GM21529 (cell line): ENCODE results near the gene LMO2.

ENCODE experiments used
- ATAC-seq: cut with Tn5 transposase; IDR thresholded peaks from one replicate; pipeline ENCODE4 v1.9.1; 2021; ENCODE audit not compliant: unreplicated experiment

LMO2 gene

DNA sequence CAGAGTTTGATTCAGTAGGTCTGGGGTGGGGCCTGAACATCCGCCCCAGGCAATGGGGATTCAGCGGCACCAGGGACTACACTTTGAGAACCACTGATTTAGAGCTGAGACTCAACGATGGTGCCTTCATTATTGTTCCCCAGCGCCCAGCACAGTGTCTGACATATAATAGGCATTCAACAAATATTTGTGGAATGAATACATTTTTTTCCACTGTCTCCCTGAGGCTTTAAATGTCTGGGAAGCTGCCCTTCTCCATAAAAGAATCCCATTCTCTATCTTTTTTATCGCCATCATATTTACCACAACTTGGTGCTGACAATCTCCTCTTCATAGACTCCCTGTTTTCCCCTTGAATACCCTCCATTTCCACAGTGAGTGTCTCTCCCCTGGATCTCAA, 23.6 kb upstream of the LMO2 start:
- ATAC-seq = no peak

DNA sequence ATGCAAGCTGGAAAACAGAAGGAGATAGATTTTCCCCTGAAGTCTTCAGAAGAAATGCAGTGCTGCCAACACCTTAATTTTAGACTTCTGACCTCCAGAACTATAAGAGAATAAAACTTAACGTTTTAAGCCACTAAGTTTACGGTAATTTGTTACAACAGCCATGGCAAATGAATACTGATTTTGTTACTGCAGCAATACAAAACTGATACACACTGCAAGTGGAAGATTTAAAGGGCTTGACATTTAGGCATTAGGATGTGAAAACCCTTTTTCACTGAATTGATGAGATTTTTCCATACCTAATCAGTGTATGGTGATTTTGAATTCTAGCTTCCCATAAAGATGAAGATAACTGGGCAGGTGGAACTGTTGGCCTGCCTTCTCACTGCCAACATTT, 22.1 kb upstream of the LMO2 start:
- ATAC-seq = no peak

DNA sequence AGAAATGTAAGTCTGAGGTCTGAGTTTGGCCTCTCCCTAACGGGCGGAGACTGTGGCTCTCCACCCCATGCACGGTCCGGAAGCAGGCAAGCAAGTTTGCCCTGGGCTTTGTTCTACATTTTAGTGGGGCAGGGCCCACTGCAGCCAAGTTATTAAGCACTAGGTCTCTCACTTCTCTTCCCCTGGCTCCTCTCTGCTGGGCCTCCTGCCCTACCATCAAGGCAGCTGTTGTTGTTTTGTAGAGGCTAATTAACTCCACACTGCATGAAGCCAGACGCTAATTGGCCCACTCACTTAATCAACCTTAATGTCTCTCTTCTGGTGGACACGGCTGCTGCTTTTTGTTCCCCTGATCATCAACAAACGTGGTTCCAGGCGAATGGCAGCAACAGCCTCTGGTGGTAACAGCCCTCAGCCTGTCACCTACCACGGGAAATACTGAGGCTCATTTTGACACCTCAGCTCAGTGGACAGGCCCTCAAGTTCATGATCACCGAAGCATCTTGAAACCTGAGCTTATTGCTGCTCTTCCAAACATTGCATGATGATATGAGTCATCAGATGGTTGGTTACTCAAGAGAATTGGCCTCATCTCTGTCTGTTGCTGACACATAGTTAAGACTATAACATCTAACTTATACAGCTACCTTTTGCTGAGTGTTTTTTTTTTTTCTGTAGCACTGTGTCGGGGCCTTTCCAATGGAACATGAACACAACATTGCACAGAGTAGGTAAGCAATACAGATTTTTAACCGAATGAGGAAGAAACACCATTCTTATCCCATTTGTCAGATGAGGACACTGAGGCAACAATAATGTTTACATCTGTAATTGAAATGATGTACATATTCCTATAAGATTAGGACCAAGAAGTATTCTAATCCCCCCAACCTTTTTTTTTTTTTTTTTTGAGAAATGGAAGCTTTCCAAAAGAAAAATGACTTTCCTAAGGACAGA, 20.8 kb upstream of the LMO2 start:
- ATAC-seq = peak; percentile 92

DNA sequence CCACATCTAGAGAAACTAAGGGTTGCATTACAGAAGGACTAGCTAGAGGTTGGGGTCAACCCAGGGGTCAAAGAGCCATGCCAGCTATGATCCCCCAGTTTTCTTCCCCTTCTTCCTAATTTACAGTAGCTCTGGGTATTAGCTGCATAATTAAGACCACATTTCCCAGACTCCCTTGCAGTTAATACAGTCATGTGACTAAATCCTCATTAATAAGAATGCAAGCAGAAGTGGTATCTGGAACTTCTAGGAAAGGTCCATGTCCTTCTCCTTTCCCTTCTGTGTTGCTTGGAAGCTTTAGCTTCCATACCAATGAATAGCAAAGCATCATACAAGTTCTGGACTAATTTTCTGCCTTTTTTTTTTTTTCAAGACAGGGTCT, 19.1 kb upstream of the LMO2 start:
- ATAC-seq = no peak

DNA sequence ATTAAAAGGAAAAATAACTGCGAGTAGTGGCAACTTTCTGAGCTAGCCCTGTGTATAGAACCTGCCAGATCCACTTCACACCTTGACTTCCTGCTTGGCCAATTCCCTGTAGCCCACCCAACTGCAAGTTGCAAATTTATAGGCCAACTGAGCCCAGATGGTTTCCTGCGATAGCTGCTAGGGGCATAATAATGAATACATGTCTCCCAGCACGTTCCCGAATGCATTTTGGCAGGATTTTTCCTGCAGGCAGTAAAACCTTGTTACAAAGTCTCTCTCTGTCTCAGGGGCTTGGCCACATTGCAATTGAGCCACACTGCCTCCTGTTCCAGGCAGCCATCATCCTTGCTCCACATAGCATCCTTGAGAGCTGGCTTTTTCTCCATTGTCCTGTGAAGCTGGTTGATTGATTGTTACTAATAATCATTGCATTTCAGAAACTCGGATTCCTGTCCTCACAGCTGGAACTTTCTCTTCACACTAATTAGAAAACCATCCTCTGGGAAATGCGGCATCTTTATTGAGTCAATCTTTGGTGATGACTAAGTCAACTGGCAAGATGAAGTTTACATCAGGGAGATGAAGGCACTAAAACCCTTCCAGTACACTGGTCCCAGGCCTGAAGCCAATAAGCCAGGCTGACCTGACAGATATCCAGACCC, 18.6 kb upstream of the LMO2 start:
- ATAC-seq = no peak

DNA sequence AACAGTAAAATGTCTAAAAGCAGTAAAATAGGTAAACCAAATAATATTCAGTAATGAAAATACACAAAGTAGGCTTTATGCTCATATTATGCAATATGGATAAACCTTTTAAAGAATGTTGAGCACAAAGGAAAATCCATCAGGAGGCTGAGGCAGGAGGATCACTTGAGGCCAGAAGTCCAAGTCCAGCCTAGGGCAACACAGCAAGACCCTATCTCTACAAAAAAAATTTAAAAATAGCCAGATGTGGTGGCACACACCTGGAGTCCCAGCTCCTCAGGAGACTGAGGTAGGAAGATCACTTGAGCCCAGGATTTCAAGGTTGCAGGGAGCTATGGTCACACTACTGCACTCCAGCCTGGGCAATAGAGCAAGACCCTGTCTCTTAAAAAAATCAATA, 17.7 kb upstream of the LMO2 start:
- no peak for ATAC-seq

DNA sequence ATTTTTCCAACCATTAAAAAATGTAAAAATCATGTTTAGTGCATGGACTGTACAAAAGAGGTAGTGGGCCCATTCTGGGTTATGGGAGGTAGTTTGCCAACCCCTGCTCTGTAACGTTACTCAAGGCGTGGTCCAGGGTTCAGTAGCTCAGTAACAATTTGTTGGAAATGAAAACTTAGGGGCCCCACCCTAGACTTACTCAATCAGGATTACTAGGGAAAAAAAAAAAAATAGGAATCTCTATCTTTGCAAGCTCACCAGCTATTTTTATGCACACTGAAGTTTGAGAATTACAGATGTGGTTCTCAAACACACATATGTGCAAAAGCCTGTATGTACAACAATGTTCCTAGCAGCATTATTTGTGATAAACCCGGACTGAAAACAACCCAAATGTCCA, 17.3 kb upstream of the LMO2 start:
- ATAC-seq = no peak

DNA sequence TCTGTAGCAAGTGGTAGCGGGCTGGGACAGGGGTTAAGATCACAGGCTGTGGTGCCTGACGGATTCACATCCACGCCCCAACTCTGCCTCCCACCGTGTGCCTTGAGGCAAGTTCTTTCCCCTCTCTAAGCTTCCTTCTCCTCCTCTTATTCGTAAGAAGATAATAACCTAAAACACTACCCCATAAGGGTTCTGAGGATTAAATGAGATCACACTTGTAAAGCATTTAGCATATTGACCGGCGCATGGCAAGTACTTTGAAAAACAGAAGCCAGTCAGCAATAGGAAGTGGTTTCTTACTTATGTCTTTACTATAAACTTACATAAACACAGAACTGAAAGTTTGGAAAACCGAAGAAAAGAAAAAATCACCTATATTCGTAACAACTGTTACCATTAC, 15.5 kb upstream of the LMO2 start:
- ATAC-seq = no peak

DNA sequence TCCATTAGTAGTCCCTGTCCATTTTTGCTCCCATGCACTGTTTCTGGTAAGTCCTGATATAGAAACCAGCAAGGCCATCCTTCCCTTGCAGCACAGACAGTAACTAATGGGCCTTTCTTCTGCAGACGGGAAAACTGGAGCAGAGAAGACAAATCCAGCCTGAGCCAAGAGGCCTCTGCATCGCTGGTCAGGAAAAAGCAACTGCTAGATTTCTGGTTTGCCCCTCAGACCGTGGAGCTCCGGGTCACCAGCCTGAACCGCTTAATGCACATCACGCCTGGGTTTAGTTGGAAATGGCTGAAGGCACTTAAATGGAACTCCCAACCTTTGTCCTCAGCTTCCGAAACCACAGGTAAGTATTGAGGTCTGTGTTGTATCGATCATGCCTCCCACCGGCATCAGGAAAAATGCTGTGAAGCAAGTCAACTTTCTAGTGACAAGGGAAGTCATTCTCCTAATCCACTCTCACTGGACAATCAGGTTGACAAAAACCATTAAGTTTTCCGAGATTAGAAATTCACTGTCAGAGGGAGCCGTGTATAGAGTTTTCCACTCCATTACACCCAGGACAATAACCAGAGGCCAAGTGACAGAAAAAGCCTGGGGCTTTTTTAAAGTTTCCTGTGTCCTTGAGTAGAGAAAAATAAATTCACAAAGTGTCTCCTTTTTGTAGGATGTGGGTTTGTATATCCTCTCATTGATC, 14.8 kb upstream of the LMO2 start:
- no peak for ATAC-seq

DNA sequence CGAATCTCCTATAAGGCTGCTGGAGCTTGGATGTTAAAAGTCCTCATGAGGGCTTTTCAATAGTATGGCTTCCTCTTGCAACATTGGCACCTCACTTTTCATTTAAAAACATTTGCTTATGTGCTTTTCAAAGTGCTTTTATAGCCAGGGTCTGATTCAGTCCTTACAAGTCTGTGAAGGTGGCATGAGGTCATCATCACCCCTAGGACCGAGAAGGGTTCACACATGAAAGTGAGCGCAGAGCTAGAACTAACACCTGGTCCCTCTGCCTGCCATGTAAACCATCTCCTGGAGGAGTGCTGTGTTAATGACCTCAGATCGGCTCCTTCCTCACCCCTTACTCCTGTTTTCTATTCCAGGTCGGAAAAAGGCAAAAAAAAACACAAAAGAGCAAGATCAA, 12.2 kb upstream of the LMO2 start:
- ATAC-seq = no peak

DNA sequence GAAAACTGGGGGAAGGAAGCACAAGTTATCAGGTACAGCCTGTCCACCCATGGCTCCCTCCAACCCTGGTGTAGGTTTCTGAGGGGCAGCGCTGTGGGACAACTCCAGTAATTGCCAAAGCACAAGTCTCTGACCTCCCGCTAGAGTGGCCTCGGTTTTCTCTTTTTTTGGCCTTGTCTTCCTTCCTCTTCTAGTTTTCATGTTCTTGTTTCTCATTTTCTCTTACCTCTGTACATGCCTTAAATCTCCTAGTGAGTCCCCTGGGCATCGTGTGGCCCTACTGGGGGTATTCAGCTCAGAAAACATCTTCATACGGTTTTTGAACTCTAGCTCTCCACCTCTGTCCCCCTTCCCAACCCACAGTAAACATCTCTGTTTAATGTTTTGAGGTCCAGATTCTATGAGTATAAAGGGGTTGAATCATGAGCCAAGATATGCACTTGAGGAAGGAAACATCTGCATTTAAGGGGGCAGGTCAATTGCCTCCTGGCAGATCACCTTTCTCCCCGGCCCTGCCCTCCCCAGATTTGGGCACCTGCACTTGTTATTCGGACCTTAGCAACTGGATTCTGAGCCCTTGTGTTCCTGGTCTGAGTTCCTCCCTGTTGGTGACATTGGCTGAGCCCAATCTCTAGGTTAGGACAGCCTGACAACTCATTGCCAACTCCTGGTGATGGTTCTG, 8.4 kb upstream of the LMO2 start:
- peak; percentile 47 for ATAC-seq

DNA sequence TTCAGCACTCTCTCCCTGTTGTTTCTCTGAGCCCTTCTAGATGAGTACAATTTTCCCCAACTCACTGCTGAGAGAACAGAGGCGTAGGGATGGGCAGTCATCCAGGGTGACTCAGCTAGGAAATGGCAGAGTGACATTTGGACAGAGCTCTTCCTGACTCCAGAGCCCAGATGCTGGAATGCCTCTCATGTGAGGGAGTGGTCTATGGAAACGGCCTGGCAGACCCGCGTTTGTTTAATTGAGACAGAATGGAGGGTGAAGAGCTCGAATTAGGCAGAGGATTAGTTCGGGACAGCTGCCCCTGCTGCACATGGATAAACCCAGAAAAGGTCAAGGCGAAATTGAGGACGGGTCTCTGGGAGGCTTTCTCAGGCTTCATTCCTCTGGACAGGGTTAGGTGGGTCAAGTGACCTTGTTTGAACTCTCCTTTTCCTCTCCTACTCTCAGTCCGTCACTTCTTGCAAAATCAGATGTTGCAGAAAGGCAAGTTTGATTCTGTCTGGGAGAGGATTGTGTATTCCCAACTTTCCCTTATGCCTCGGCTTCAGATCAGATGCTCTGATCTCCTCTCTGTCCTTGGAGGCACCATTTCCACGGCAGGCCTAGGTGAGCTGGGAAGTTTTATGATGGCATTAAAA, 7.6 kb upstream of the LMO2 start:
- no peak for ATAC-seq

DNA sequence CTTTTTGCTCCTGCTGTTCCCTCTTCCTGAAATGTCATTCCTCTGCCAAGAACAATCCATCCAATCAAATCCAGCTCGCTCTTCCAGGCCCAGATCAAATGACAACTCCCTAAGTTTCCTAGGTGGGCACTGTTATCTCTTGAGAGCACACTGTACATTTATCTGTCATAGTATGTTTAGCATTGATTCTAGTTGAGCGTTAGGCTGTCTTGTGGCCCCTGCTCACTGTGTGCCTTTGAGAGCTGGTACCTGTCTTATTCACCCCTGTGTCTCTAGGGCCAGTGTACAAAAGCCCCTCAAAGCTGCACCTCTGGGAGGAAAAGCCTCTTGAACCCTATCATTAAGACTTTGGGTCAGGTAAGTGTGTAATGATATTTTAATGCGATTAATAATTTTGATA, 7.1 kb upstream of the LMO2 start:
- ATAC-seq = no peak

DNA sequence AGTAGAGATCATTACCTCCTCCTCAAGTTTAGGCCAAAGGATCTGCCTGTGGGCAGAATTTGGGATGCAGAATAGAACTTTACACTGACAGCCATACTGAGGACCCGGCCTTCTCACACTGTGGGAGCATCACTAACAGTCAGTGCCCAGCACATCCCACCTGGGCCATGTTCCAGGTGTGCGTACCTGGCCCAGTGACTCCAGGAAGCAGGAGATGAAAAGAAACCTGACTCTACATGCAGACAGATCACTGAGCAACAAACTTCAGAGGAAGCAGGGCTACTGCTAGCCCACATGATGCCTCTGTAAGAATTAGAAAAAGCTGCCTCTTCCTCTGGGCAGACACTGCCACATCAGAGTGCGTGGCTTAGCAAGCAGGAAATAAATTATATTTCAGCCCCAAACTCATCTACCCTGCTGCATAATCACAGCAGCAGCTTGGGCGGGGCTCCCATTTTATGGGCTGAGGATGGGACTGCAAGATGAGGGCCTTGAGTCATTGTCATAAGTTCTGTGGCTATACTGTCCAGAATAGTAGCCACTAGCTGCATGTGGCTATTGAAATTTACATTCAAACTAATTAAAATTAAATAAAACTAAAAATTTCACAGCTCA, 6.0 kb upstream of the LMO2 start:
- ATAC-seq = no peak

DNA sequence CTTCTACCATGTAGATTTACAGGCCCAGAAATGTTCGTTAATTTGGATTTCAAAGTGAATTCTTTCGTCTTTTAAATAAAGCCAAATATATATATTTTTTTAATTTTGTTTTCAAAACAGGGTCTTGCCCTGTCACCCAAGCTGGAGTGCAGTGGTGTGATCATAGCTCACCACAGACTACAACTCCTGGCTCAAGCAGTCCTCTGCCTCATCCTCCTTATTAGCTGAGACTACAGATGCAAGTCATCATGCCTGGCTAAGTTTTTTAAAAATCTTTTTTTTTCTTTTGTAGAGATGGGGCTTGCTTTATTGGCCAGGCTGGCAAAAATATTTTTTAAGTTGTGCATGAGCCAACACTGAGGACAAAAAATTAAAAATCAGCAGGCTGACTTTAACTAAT, 5.0 kb upstream of the LMO2 start:
- no peak for ATAC-seq

DNA sequence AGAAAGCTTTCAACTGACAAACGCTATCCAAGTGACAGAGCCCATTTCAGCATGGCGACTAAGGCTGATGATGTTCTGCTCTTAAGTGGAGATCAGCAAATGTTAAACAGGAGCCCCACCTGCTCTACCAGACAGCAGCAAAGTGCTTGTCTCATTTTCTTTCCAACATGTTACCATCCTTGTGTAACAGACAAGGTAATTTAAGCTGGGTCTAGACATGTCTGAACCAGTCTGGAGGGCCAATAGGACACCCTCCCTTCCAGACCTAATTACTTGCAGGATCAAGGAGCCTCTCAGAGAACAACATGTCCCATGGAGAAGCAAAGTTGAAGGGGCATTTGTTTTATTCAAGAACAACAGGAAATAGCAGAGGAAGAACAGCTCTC, 3.9 kb upstream of the LMO2 start:
- no peak for ATAC-seq

DNA sequence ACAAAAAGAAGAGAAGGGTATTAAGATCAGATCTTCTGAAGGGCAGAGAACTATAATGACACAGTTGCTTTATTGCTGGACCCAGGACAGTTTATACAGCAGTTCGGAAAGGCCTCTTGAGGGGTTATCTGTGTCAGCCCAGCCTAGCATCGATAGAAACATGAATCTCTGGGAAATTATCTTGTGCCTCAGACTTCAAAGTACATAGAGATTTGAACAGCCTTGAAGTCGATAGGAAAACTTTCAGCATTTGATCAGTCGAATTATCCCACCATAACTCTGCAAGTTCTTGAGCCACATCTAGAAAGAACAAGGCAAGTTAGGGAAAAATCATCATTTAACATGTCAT, 2.5 kb upstream of the LMO2 start:
- ATAC-seq = no peak

DNA sequence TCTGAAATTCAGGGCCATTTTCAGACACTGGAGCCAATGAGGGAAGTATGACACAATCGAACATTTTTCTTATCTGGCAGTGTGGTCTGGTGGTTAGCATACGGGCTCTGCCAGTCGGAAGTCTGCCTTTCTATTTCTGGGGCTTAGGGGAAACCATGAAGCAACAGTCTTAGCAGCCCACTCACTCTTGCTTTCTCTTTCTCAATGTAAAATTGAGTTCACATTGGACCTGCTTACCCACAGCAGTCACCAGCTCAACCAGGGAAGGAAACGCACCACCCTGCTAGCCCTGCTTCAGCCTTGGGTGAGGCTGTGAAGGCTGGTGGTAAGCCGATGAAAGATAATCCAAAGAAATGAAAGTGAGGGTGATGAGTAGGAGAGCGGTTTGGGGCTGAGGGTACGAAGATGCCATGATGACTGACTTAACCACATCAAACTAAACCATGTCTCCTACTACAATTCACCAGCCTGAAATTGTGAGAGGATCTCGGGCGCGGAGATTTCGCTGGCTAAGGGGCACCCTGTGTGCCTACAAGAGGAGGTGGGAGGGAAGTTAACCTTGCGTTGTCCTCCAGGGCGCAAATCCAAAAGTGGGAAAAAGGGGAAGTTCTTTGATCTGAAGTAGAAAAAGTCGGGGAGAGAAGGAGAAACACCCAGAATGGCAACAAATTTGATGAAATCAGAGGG, 2.0 kb upstream of the LMO2 start:
- peak; percentile 84 for ATAC-seq

DNA sequence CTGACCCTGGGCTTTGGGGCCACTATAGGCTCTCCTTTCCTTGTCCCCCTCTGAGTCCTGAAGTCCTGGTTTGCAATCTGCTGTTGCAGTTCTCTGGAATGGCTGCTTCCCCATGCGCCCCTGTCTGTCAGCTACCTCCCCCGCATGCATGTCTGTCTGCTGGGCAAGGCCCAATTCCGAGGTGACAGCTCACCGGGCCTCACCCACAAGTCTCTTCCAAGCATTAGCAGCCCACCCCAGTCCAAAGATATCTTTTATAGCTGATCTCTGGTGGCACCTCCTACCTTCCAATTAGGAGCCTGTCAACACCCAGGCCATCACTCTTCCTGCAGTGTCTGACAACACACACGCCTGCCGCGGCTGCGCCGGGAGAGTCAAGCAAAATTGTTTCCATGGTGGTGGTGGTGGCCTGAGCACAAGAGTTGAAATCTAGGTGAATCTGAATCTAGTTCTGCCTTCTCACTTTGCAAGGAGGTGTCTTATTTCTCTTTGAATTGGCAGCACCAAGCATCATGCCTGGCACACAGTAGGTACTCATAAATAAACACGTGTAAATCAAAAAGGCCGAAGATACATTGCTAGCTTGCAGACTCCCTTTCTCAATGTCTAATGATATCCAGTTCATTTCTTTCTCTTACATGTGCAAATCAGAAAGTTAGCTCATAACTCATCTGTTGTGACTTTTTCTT, 1.2 kb upstream of the LMO2 start:
- ATAC-seq = no peak
